Stimulated activated CD4-positive, alpha-beta T cell treated with anti-CD3 and anti-CD28 coated beads, Interleukin-12 subunit alpha, Interleukin-12 subunit beta, amount 100 ng/mL, for 48 hours (primary cell): ENCODE results near the gene C16orf46.

Experiments used
- DNase-seq, 3 donors: peaks; one replicate each; pipeline ENCODE4 v3.0.0-alpha.2; 2020; ENCODE audit warnings: low read depth in 2 of 3, low spot score in 1 of 3

The C16orf46 gene

GRCh38 chr16:81076566-81077075 lies 417 bp downstream of the C16orf46 start:
- peak; percentile 86 to 97 (median 91) for DNase-seq

GRCh38 chr16:81073560-81074330 lies 3.3 kb downstream of the C16orf46 start:
- no peak for DNase-seq

- DNase-seq = no peak
These were observed 5.2 kb downstream of the C16orf46 start for GRCh38 chr16:81071805-81072204.

- no peak for DNase-seq
These were observed 6.1 kb downstream of the C16orf46 start for GRCh38 chr16:81070979-81071378.

- no peak for DNase-seq
These were observed 8.0 kb downstream of the C16orf46 start for GRCh38 chr16:81069063-81069462.

GRCh38 chr16:81067166-81067565 lies 9.9 kb downstream of the C16orf46 start:
- no peak for DNase-seq

GRCh38 chr16:81066681-81067080 lies 10.4 kb downstream of the C16orf46 start:
- DNase-seq = no peak

GRCh38 chr16:81061871-81062608 lies 15.0 kb downstream of the C16orf46 start:
- DNase-seq = no peak

- DNase-seq = no peak
These were observed 15.8 kb downstream of the C16orf46 start for GRCh38 chr16:81061307-81061640.

- no peak for DNase-seq
These were observed 16.3 kb downstream of the C16orf46 start for GRCh38 chr16:81060576-81061306.

GRCh38 chr16:81053761-81054160 lies 23.3 kb downstream of the C16orf46 start:
- DNase-seq = no peak

- no peak for DNase-seq
These were observed 34.2 kb downstream of the C16orf46 start for GRCh38 chr16:81042821-81043220.

GRCh38 chr16:81041696-81042095 lies 35.3 kb downstream of the C16orf46 start:
- no peak for DNase-seq

- no peak for DNase-seq
These were observed 36.2 kb downstream of the C16orf46 start for GRCh38 chr16:81040842-81041241.

- no peak for DNase-seq
These were observed 36.9 kb downstream of the C16orf46 start for GRCh38 chr16:81040131-81040530.

- DNase-seq = no peak
These were observed 40.2 kb downstream of the C16orf46 start for GRCh38 chr16:81036751-81037350.

GRCh38 chr16:81035975-81036750 lies 40.9 kb downstream of the C16orf46 start:
- DNase-seq = peak in 2 of 3 donors; percentile 5 to 30

GRCh38 chr16:81035398-81035974 lies 41.6 kb downstream of the C16orf46 start, which contains the start of gene ATMIN:
ATMIN (plus strand) TSS chr16:81035842; CDS start chr16:81035871, 29 bp downstream.
- peak; percentile 59 to 84 (median 76) for DNase-seq

- no peak for DNase-seq
These were observed 47.0 kb downstream of the C16orf46 start for GRCh38 chr16:81029930-81030604.
